Renal cortical epithelial cell (primary cell): ENCODE measurements around the gene PLCD3. TPM values are rescaled to one million over a fixed set of nuclear protein-coding genes. Genes with fewer than 3 reads are reported as not detected.
"Not testable (repeated sequence)": the region's sequence is repeated elsewhere in the genome, so short reads cannot be mapped to it uniquely, and the experiment has no call there.

Experiments used
- DNase-seq: peaks from one replicate; pipeline ENCODE4 v3.0.0-alpha.2; 2011; ENCODE audit warnings: low read depth
- total RNA-seq: library from RNA; depleted of rRNA; stranded (reverse); fragments of >200 nt; gene quantifications from 2 replicates; pipeline ENCODE4 v1.2.3, GENCODE V29; 2014

The PLCD3 gene
- total RNA-seq, 1 donor from 2014 or later = 98.1 TPM

DNA sequence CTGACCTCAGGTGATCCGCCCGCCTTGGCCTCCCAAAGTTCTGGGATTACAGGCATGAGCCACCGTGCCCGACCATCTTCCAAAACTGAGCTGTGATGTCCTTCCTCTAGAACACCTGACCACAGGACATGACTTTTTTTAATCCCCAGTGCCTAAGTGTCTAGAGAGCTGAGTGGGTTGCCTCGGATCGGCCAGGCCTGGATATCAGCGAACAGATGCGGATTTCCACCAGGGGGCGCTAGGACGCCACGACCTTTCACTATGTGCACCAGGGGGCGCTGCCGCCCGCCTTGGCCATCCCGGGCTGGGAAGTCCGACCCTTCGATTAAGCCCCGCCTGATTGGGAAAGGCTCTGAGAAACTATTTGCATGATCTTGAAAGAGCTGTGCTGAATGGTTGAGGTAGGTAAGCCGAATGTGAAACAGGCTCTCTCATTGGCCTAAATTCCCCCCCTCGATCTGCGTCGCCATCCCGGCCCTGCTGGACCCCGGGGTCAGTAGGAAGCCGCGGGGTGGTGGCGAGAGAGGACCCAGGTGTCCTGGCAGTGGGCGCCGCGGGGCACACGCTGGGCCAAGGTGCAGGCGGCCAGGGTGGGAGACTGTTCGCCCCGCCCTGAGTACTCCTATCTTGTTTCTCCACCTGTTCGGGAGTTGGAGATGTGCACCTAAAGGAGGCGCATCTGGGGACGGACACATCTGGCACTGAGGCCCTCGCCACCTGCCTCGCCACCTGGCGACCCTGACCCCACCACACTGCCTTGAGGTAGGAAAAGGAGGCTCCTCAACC lies 3.1 kb upstream of the PLCD3 start, which contains the start of gene ACBD4:
Gene ACBD4, plus strand, starts transcription at position 496 of the 786 bp plus-strand sequence. CDS start 458 bp downstream, outside the sequence.
- peak; percentile 98 for DNase-seq

DNA sequence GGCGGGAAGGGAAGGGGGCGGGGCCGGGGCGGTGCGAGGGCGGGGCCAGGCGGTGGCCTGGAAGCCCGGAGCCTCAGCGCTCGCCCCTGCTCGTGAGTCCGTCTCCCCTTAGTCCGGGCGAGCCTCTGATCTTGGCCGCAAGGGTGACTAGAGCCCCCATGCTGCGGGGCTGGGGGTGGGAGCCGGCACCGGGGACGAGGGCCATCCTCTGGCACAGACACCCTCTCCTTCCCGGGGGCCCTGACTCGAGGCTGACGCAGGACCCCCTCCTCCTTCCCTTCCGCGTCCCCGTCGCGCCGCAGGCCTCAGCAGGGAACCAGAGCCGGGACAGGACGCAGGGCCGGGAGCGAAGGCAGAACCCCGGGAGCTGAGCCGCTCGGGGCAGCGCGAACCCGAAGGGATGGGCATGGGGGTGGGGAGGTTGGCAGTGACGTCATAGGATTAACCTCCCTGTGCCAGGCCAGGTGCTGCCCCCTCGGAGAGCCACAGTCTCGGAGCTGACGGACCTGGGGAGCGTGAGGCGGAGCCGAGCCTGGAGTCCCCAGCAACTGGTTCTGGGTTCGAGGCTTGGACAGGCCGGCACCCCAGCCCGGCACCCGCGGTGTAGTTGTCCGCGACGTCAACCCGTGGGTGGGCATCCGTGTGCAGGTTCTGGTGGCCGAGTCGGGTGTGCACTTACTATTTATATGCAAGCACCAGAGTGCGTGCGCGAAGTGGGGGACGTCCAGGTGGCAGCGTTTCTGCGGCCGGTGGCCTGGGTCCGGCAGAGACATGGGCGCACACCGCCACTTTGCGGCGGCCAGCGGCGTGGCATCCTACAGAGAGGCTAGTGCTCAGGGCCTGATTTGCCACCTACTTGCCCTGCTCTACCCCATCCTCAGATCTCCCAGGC lies 503 bp upstream of the PLCD3 start:
- DNase-seq = peak; percentile 50

DNA sequence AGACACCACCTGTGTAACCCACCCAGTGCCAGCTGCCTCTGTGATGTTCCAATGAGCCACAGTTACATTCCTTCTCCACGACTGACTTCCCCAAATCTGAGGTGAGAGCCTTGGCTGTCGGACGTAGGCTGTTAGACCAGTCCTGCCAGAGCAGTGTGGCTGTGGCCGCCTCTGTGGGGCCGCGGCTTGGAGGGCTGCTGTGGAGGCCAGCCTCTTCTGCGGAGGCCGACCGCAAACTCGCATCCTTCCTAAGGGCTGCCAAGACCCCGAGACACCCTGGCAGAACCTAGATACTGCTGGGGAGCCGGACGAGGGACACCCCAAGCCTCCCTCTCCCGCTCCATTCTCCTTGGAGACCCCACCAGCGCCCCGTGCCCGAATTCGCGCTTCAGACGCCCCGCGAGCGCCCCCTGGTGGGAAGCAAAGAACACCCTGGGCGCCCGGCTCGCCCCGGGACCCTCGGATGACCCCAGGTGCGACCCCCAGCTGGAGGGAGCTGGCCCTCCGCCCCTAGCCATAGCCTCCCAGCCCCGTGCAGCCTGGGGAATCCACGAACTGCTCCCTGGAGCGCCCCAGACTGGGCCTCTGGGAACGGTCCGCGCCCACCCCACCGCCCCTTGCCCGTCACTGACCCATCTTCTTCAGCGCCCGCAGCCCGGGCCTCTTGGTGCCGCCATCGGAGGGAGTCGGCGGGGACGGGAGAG lies 547 bp downstream of the PLCD3 start:
- no peak for DNase-seq

- DNase-seq = no peak
Observed at GRCh38 chr17:45130681-45131615, 1.4 kb downstream of the PLCD3 start.

- peak; percentile 38 for DNase-seq
Observed at GRCh38 chr17:45129940-45130680, 2.2 kb downstream of the PLCD3 start.

- peak; percentile 28 for DNase-seq
Observed at GRCh38 chr17:45129426-45129939, 2.8 kb downstream of the PLCD3 start.

- no peak for DNase-seq
Observed at GRCh38 chr17:45128989-45129388, 3.3 kb downstream of the PLCD3 start.

GRCh38 chr17:45128331-45128730 lies 4.0 kb downstream of the PLCD3 start:
- DNase-seq = no peak

- DNase-seq = peak; percentile 51
Observed at GRCh38 chr17:45127548-45128300, 4.6 kb downstream of the PLCD3 start.

DNA sequence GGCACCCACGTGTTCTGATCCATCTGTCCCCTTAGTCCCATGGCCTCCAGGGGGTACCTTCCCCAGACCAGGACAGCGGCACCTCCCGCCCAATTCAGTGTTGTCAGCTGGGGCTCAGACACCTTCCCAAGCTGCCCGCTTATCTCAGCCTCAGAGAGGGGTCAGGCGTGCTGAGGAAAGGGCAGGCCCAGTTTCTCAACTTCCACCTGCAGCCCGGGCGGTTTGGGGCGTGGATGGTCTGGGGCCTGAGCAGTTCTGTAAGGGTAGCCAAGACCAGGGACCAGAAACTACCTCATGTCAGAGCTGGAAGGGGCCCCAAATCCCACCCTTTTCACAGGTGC lies 5.1 kb downstream of the PLCD3 start:
- no peak for DNase-seq

DNA sequence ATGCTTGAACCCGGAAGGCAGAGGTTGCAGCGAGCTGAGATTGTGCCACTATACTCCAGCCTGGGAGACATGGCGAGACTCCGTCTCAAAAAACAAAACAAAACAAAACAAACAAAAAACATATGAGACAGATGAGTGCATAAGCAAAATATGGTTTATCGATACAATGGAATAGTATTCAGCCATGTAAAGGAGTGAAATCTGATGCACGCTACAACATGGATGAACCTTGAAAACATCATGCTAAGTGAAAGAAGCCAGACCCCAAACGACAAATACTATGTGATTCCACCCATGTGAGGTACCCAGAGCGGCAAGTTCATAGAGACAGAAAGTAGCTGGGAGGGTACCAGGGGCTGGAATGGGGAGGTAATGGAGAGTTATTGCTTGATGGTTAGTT lies 6.8 kb downstream of the PLCD3 start:
- no peak for DNase-seq

DNA sequence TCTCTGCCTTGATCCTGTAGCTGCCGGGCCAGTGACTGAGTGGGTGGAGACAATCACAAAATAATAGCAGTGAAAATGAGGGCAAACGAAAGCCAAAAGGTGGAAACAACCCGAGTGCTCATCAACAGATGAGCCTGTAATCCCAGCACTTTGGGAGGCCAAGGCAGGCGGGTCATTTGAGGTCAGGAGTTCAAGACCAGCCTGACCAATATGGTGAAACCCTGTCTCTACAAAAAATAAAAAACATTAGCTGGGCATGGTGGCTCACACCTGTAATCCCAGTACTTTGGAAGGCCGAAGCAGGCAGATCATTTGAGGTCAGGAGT lies 7.6 kb downstream of the PLCD3 start:
- not testable (repeated sequence) for DNase-seq

DNA sequence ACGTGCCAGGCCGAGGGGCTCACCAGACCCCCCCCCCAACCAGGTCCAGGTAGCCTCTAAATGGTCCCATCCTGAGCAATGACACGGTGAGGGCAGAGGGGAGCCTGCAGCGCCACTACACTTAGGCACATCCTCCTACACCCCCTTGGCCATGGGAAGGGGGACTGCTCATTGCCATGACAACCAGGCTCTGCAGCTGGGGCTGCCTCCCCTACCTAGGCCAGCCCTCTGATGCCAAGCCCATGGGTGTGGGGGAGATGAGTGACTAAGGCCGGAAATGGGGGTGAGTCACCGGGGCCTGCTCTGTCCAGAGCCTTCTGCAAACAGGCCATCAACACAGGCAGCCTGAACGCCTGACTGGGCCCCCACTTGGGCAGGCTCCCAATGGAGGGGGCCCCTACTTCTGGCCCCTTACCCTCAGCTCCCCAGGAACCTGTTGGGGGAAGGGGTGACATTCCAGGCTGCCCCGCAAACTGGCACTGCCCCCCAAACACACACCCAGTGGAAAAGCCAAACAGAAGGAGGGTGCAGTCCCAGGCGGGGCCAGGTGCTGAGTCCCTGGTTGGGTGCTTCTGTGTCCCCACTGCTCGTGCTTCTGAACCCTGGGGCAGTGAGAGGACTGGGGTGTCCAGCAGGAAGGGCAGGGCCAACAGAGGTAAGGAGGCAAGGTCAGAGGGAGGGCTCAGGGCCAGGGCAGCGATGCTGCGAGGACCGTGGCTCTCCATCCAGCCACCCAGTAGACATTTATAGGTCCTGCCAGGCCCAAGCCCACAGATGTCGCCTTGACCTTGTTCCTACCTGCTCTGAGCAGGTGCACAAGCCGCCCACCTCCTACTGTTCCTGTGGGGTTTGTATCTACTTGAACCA lies 8.2 kb downstream of the PLCD3 start:
- peak; percentile 86 for DNase-seq

DNA sequence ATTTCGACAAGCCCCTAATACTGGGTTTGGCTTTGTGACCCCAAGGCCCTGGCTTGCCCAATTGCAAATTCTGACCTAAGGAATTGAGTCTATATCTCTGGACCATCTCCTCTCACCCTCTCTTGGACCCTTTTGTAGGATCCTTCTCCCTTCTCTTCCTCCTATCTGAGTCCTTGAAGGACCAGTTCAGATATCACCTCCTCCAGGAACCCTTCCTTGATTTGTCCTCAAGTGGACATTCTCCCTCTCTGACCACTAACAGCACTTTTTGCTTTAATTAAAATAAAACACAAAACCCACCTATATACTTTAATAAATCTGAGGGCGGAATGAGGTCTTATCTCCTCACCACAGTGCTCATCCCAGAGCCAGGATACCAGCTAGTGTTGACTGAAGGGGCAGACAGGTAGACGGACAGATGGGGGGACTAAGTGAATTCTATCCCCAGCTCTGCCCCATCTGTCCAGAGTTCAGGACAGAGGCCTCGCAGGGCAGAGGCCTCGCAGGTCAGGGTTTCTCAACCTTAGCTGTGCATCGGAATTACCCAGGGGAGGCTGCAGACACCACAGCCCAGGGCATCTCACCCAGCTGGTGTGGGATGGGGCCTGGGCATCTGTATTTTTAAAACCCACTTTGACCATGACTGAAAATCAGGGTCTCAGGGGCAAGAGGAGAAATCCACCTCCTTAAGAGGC lies 9.1 kb downstream of the PLCD3 start:
- DNase-seq = no peak

DNA sequence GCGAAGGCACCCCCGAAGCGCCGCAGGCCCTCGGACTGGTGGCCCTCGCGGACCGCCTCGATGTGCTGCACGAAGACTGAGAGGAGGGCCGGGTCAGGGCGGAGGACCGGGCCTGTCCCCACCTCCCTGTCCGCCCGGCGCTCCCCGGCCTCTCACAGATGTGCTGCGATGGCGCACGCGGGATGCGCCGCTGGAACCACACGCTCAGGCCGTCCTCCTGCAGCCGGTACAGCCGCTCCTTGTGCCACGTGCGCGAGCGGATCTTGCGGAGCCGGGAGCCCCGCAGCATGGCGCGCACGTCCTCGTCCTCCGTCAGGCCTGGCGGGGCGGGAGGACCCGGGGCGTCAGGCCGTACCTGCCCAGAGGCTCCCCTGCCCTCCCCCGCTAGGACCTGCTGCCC lies 11.3 kb downstream of the PLCD3 start:
- no peak for DNase-seq

- DNase-seq = no peak
Observed at GRCh38 chr17:45120558-45120957, 11.8 kb downstream of the PLCD3 start.

DNA sequence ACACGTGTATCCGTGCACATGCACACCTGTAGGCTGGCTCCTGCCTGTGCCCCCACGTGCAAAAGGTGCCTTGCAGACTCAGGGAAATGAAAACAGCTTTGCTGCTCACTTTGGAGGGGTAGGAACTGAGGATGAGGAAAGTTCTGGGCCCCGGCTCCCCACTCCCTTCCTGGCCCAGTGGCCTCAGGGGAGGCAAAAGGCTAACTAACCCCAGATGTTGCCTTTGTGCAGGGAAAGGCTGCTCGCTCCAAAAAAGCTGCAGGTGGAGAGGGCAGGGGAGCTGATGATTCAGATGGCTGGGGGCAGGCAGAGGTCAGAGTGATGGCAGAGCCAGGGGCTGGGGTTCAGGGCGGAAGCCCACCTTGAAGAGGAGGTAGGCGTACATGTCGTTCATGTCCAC lies 12.4 kb downstream of the PLCD3 start:
- DNase-seq = no peak

DNA sequence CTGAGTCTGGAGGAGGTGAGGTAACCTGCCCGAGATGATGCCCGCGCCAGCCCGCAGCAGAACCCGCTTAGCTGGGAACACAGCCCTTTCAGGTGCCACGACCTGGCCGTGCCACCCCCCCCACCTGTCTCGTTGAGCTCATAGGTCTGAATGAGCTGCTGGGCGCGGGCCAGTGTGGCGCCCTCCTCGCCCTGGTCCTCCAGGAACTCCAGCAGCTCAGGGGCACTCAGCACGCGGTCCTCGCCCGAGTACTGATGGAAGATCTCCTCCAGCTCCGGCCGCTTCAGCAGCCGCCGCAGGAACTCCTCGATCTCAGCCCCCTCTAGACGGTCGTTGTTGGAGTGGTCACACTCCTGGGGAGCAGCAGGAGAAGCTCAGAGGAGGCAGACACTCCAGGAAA lies 13.6 kb downstream of the PLCD3 start:
- no peak for DNase-seq
